ENCODE data around the gene ROBO1.

DNA sequence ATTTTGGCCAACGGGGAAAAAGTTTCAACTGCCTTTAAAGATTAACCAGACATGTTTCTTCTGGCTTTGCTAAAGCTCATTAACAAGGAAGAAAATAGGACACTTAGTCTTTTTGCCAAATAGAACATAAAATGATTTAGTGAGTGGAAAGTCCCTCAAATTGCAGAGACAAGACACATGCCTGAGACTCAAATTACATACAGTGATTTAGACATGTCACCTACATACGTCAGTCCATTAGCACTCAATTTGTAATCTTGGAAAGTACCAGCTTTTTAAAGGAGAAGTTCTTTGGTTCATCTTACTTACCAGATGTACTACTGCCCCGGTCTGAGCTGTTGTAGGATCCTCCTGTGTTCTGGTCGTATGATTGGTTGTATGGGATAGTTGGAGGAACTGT is 1134.2 kb downstream of the ROBO1 start:
- TF ChIP-seq CTCF (optimal IDR thresholded peaks at IDR 0.05 in 1 of 3, IDR thresholded peaks at IDR 0.05 in 1 of 3, conservative IDR thresholded peaks at IDR 0.05 in 1 of 3; ENCODE audit: extremely low read depth in 1 of 3, insufficient read depth in 2 of 3, low read length in 3 of 3) (no peak), EZH2 (IDR thresholded peaks at IDR 0.05; ENCODE audit: low read length) (no peak)
